Mesendoderm (in vitro differentiated cells): ENCODE measurements around the gene MAD1L1.

Experiments
- DNase-seq: peaks from one replicate; pipeline ENCODE4 v3.0.0; 2013
- H2AK5ac ChIP-seq: 2 replicates; pipeline ENCODE4 v1.6.1; 2013; ENCODE audit warnings: low read length, inconsistent platforms
- H2BK120ac ChIP-seq: 2 replicates; pipeline ENCODE4 v1.6.1; 2013; ENCODE audit warnings: low read depth, mild to moderate bottlenecking, low read length, moderate library complexity, mixed read lengths
- H2BK15ac ChIP-seq: replicated peaks from 2 replicates; pipeline ENCODE4 v1.6.1; 2013; ENCODE audit warnings: low read depth, mild to moderate bottlenecking, moderate library complexity
- H2BK5ac ChIP-seq: 2 replicates; pipeline ENCODE4 v1.6.1; 2013; ENCODE audit warnings: low read length, inconsistent platforms
- H3K18ac ChIP-seq: 2 replicates; pipeline ENCODE4 v1.6.1; 2013; ENCODE audit warnings: mild to moderate bottlenecking, low read length, mixed read lengths
- H3K23ac ChIP-seq: one replicate; pipeline ENCODE4 v1.6.1; 2013; ENCODE audit warnings: low read length
- H3K27ac ChIP-seq: 2 replicates; pipeline ENCODE4 v1.5.1; 2013; ENCODE audit warnings: low read depth, mild to moderate bottlenecking, inconsistent platforms, low read length, moderate library complexity
- H3K27me3 ChIP-seq: 2 replicates; pipeline ENCODE4 v1.6.1; 2013; ENCODE audit warnings: low read length, control low read depth, mild to moderate bottlenecking, inconsistent platforms; ENCODE audit not compliant: insufficient read depth, poor library complexity
- H3K36me3 ChIP-seq: 2 replicates; pipeline ENCODE4 v1.6.1; 2013; ENCODE audit warnings: low read length, inconsistent platforms; ENCODE audit not compliant: control insufficient read depth, insufficient read depth
- H3K4ac ChIP-seq: one replicate; pipeline ENCODE4 v1.6.1; 2013; ENCODE audit warnings: low read depth, mild to moderate bottlenecking, low read length, moderate library complexity
- H3K4me1 ChIP-seq: 2 replicates; pipeline ENCODE4 v1.6.1; 2013; ENCODE audit warnings: low read depth, low read length, inconsistent platforms; ENCODE audit not compliant: control insufficient read depth
- H3K4me2 ChIP-seq: 2 replicates; pipeline ENCODE4 v1.6.1; 2013; ENCODE audit warnings: low read length
- H3K4me3 ChIP-seq: 2 replicates; pipeline ENCODE4 v1.5.1; 2013; ENCODE audit warnings: mild to moderate bottlenecking, low read length
- H3K56ac ChIP-seq: one replicate; pipeline ENCODE4 v1.6.1; 2013; ENCODE audit warnings: low read length
- H3K79me1 ChIP-seq: 2 replicates; pipeline ENCODE4 v1.6.1; 2013; ENCODE audit warnings: low read length, inconsistent platforms
- H3K79me2 ChIP-seq: 2 replicates; pipeline ENCODE4 v1.6.1; 2013; ENCODE audit warnings: mild to moderate bottlenecking, low read length; ENCODE audit not compliant: control insufficient read depth, insufficient read depth
- H3K9ac ChIP-seq: 2 replicates; pipeline ENCODE4 v1.6.1; 2013; ENCODE audit warnings: low read length, inconsistent platforms
- H4K5ac ChIP-seq: one replicate; pipeline ENCODE4 v1.6.1; 2013; ENCODE audit warnings: low read length
- H4K8ac ChIP-seq: one replicate; pipeline ENCODE4 v1.6.1; 2013; ENCODE audit warnings: low read depth, mild to moderate bottlenecking, control low read depth, low read length, moderate library complexity
- WGBS: extraction: QIAGEN DNeasy Blood & Tissue Kit; methylation state at CpG from one replicate; pipeline ENCODE4 v1.1.7; 2013; ENCODE audit warnings: low lambda C conversion rate, missing lambda C conversion rate; ENCODE audit not compliant: insufficient coverage; ENCODE audit errors: extremely low coverage; 5-methylcytosine and 5-hydroxymethylcytosine counted together

MAD1L1 gene

GRCh38 chr7:2008936-2009540 is 223.7 kb downstream of the MAD1L1 start:
- no peak for DNase-seq
- H3K36me3 ChIP-seq: no peaks in the 10 kb centered on the region
- no peak overlapping the region for H4K8ac ChIP-seq
- no peak overlapping the region for H3K9ac ChIP-seq
- no peak overlapping the region for H3K4me2 ChIP-seq
- WGBS: no CpG with 5 or more reads among the region's 25 CpGs
- no peak overlapping the region for H3K18ac ChIP-seq
- no peaks in the 10 kb centered on the region for H3K79me1 ChIP-seq
- no peak overlapping the region for H2AK5ac ChIP-seq
- no peak overlapping the region for H4K5ac ChIP-seq
- H2BK5ac ChIP-seq: no peak overlapping the region
- no peak overlapping the region for H3K23ac ChIP-seq
- H2BK15ac ChIP-seq: no peak overlapping the region
- no peak overlapping the region for H3K56ac ChIP-seq
- H3K27me3 ChIP-seq: no peaks in the 10 kb centered on the region
- H2BK120ac ChIP-seq: no peak overlapping the region
- H3K27ac ChIP-seq: no peak overlapping the region
- no peaks in the 10 kb centered on the region for H3K4me1 ChIP-seq
- H3K4ac ChIP-seq: no peak overlapping the region
- H3K4me3 ChIP-seq: no peak overlapping the region
- no peaks in the 10 kb centered on the region for H3K79me2 ChIP-seq

GRCh38 chr7:2008101-2008935 is 224.4 kb downstream of the MAD1L1 start:
- no peak overlapping the region for H2AK5ac ChIP-seq
- no peak overlapping the region for H3K4me3 ChIP-seq
- H2BK5ac ChIP-seq: no peak overlapping the region
- no peak overlapping the region for H3K27ac ChIP-seq
- no peak overlapping the region for H3K18ac ChIP-seq
- no CpG with 5 or more reads among the region's 28 CpGs for WGBS
- H3K23ac ChIP-seq: no peak overlapping the region
- no peak overlapping the region for H4K8ac ChIP-seq
- no peak overlapping the region for H4K5ac ChIP-seq
- no peak overlapping the region for H3K9ac ChIP-seq
- DNase-seq: no peak
- no peak overlapping the region for H3K56ac ChIP-seq
- H3K36me3 ChIP-seq: no peaks in the 10 kb centered on the region
- H3K27me3 ChIP-seq: no peaks in the 10 kb centered on the region
- no peaks in the 10 kb centered on the region for H3K79me1 ChIP-seq
- H2BK120ac ChIP-seq: no peak overlapping the region
- H3K4ac ChIP-seq: no peak overlapping the region
- no peak overlapping the region for H2BK15ac ChIP-seq
- no peaks in the 10 kb centered on the region for H3K79me2 ChIP-seq
- H3K4me1 ChIP-seq: no peaks in the 10 kb centered on the region
- H3K4me2 ChIP-seq: no peak overlapping the region

- Histone ChIP-seq H3K36me3 (no peaks in the 10 kb centered on the region), H2BK120ac (no peak overlapping the region), H3K23ac (no peak overlapping the region), H3K56ac (no peak overlapping the region), H2BK15ac (no peak overlapping the region), H3K4me1 (no peaks in the 10 kb centered on the region), H3K4me2 (no peak overlapping the region), H3K4me3 (no peak overlapping the region), H4K5ac (no peak overlapping the region), H3K79me1 (no peaks in the 10 kb centered on the region), H2AK5ac (no peak overlapping the region), H2BK5ac (no peak overlapping the region), H3K18ac (no peak overlapping the region), H4K8ac (no peak overlapping the region), H3K79me2 (no peaks in the 10 kb centered on the region), H3K27ac (no peak overlapping the region), H3K9ac (no peak overlapping the region), H3K27me3 (no peaks in the 10 kb centered on the region), H3K4ac (no peak overlapping the region)
- no peak for DNase-seq
- no CpG with 5 or more reads among the region's 10 CpGs for WGBS
Observed at GRCh38 chr7:2007551-2007950, 225.2 kb downstream of the MAD1L1 start.

- Histone ChIP-seq H3K4ac (no peak overlapping the region), H3K27me3 (no peaks in the 10 kb centered on the region), H2BK5ac (no peak overlapping the region), H2AK5ac (no peak overlapping the region), H3K23ac (no peak overlapping the region), H3K4me1 (no peaks in the 10 kb centered on the region), H3K4me3 (no peak overlapping the region), H3K9ac (no peak overlapping the region), H2BK120ac (no peak overlapping the region), H3K79me2 (no peaks in the 10 kb centered on the region), H3K18ac (no peak overlapping the region), H3K79me1 (no peaks in the 10 kb centered on the region), H4K8ac (no peak overlapping the region), H3K36me3 (no peaks in the 10 kb centered on the region), H3K56ac (no peak overlapping the region), H4K5ac (no peak overlapping the region), H2BK15ac (no peak overlapping the region), H3K27ac (no peak overlapping the region), H3K4me2 (no peak overlapping the region)
- WGBS: no CpG with 5 or more reads among the region's 22 CpGs
- no peak for DNase-seq
Observed at GRCh38 chr7:2006921-2007381, 225.8 kb downstream of the MAD1L1 start.

- H3K27ac ChIP-seq: no peak overlapping the region
- H3K4me3 ChIP-seq: no peak overlapping the region
- H3K18ac ChIP-seq: no peak overlapping the region
- no peaks in the 10 kb centered on the region for H3K4me1 ChIP-seq
- no peak overlapping the region for H3K56ac ChIP-seq
- no peaks in the 10 kb centered on the region for H3K79me2 ChIP-seq
- H3K4me2 ChIP-seq: no peak overlapping the region
- H2BK5ac ChIP-seq: no peak overlapping the region
- WGBS: no CpG with 5 or more reads among the region's 20 CpGs
- no peaks in the 10 kb centered on the region for H3K36me3 ChIP-seq
- H3K27me3 ChIP-seq: no peaks in the 10 kb centered on the region
- no peak overlapping the region for H4K5ac ChIP-seq
- H3K9ac ChIP-seq: no peak overlapping the region
- H2AK5ac ChIP-seq: no peak overlapping the region
- no peak for DNase-seq
- H3K79me1 ChIP-seq: no peaks in the 10 kb centered on the region
- H4K8ac ChIP-seq: no peak overlapping the region
- H3K23ac ChIP-seq: no peak overlapping the region
- no peak overlapping the region for H3K4ac ChIP-seq
- H2BK120ac ChIP-seq: no peak overlapping the region
- H2BK15ac ChIP-seq: no peak overlapping the region
Observed at GRCh38 chr7:2006231-2006771, 226.4 kb downstream of the MAD1L1 start.
